ENCODE measurements around the gene F10.

GRCh38 chr13:113105032-113105920 is 17.3 kb upstream of the F10 start, which contains the start of gene F7:
- TF ChIP-seq POLR2A (IDR thresholded peaks at IDR 0.05) (no peak), CTCF (IDR thresholded peaks at IDR 0.05) (no peak)
